GM18502 (cell line): ENCODE measurements around the gene RAMP2.
"Not testable (repeated sequence)": the region's sequence is repeated elsewhere in the genome, so short reads cannot be mapped to it uniquely, and the experiment has no call there.

Source experiments
- ATAC-seq: cut with Tn5 transposase; IDR thresholded peaks from one replicate; pipeline ENCODE4 v1.9.1; 2021; ENCODE audit warnings: mild to moderate bottlenecking; ENCODE audit not compliant: unreplicated experiment, poor library complexity

Gene RAMP2

GRCh38 chr17:42760652-42761581, at the start of gene RAMP2:
Gene RAMP2 (plus strand): TSS chr17:42761227. CDS start chr17:42761262, 35 bp downstream.
- ATAC-seq, result no peak

DNA sequence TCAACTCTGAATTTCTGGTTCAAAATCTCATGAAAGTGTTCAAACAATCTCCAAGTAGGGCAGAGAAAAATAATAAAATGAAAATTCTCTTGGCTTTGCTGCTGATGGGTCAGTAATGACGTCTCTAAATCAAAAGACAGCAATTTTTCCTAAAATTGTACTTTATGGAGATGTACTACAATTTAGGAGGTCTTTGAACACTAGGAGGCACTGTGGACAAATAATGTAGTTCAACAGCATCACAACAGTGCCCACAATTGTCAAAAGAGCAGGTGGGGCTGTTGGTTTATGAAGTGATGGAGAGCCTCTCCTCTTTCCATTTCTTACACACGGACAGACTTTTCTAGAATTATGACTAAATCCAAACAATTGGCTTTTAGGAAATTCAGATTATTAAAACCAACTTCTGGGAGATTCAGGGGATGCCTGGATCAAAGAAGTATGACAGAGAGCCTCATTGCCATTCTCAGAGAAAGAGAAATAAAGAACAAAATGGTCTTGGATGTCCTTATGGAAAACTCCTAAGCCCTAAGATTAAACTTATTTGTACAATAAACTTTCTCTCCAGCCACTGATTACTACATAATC, 39.9 kb upstream of the RAMP2 start:
- ATAC-seq, result no peak

DNA sequence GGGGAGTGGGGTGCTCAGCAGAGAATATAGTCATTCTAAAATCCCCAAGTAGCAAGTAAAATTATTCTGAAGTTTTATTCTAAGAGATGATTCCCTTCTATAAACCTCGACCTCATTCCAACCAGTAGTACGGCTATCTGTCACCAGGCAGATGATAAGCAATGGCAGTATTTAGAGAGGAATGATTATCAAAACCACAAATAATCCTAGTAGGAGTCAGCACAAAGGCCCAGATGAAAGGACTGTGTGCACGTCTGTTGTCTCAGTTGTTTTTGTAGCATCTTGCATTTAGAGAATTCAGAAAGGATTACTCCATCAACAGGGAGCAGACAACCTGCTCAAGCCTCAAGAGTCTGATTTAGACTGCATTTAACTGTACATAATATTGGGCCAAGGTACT, 37.4 kb upstream of the RAMP2 start:
- ATAC-seq, result no peak

DNA sequence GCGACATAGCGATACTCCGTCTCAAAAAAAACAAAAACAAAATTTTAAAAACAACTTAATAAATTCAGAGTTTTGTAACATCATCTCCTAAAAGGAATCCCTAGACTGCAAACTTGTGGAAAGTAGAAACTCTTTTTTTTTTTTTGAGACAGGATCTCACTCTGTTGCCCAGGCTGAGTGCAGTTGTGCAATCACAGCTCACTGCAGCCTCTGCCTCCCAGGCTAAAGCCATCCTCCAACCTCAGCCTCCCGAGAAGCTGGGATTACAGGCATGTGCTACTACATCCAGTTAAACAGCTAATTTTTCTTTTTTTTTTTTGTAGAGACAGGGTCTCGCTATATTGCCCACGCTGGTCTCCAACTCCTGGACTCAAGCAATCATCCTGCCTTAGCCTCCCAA, 35.9 kb upstream of the RAMP2 start:
- no peak for ATAC-seq

- ATAC-seq, result no peak
These were observed 20.3 kb upstream of the RAMP2 start for GRCh38 chr17:42740699-42741098.

DNA sequence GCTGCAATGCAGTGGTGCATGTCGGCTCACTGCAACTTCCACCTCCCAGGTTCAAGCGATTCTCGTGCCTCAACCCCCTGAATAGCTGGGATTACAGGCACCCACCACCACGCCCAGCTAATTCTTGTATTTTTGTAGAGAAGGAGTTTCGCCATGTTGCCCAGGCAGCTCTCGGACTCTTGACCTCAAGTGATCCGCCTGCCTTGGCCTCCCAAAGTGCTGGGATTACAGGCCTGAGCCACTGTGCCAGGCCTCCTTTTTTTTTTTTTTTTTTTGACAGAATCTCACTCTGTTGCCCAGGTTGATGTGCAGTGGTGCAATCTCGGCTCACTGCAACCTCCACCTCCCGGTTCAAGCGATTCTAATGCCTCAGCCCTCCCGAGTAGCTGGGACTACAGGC, 18.1 kb upstream of the RAMP2 start:
- ATAC-seq, result not testable (repeated sequence)

DNA sequence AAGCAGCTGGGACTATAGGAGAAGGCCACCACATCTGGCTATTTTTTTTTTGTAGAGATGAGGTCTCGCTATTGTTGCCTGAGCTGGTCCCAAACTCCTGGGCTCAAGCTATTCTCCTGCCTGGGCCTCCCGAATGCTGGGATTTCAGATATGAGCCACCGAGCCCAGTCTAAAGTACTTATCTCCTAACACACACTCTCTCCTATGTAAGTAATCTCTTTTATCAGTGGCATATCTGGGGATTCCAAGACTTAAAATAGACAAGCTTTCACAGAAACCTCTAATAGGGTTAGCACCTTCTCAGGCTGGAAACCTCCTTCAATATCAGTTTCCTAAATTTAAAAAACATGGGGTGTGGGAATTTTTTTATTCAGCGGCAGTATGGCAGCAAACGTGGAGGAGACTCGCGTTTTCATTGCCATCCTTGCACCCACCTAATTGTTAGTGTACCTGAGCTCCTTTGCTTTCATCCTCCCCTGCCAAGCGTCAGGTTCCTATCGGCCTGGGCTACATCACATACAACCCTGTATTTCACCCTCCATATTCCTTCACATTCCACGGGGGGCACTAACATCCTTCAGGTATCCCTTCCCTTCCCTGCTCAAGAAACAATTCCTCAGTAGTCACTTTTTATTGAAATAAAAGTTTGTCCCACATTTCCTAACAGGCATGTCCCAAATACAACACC, 17.3 kb upstream of the RAMP2 start:
- ATAC-seq, result no peak

DNA sequence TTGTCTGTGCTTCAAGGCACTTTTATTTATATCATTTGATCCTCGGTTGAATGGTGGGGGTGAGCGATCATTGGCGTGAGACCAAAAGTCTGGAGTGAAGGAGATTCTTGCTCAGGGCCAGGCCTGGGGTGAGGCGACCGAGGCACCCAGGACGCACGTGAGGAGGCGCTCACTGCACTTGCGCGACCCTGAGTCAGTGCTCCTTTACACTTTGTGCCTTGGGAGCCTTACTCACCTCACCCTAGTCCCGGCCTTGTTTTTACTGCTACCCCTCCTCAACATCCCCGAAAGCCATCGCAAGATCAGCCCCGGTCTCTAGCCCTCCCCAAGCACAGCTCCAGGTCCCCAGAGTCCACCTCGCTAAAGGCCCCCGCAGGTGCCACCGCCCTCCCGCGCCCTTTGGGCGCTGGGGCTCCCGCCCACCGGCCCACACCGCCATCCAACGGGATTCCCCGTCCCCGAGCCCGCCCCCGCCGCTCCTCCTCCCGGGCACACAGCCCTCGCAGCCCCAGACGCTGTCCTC, 16.7 kb upstream of the RAMP2 start:
- peak; percentile 65 for ATAC-seq

DNA sequence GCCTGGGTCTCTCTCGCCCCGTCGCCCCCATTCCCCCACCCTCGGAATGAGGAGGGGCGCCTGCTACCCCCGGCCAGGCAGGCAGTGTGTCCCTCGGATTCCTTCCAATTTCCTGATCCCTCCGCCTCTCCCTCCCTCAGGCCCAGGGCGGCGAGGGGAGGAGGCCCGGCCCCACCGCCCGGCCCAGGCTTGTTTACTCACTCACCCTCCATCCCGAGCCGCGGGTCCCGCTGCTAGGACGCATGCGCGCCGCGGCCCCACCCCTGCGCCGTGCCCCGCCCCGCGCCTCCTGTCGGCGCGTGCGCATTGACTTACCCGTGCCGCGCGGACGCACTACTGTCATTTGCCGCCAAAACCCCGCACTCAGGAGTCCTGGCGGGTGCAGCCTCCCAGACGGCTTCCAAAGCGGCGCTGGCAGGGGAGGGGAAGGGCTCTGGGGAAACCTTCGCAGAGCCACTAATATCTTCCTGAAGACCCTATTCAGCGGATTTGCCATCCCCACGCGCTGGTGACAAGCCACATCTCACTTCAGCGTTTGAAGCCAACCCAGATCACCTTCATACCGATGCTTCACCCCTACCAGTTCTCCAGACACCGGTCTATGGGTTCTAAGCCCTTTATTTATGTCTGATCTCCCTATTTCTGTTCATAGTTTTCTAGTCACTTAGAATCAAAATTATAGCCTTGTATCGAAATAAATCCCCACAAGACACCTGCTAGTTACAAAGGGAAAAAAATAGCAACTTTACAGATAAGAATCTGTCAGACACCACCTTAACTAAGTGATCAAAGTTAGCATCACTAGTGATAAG, 16.0 kb upstream of the RAMP2 start, which contains the start of gene EZH1:
Gene EZH1 (minus strand): TSS at position 235 of the 812 bp plus-strand sequence. CDS start 16,099 bp downstream, outside the sequence.
- ATAC-seq, result peak; percentile 88

DNA sequence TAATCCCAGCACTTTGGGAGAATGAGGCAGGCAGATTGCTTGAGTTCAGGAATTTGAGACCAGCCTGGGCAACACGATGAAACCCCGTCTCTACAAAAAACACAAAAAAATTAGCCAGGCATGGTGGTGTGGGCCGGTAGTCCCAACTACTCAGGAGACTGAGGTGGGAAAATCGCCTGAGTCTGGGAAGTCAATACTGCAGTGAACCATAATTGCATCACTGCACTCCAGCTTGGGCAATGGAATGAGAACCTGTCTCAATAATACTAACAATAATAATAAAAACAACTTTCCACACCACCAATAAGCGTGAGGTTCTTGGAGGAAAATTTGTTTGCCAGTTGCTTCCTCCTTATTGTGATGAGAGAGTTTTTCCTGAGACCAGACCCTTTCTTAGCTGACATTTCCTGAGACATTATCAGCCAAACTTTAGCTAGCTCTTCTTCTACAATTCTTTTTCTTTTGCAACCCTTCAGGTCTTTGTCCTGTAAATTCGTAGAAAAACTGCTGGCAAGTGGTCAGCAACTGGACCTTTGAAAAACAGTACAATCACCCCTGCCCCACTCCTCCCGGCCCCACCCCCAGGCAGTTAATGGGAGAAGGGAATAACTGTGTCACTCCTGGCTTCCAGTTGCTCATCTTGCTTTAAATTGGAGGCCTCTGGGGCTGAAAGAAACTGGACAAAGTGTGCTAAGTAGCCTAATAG, 12.7 kb upstream of the RAMP2 start:
- no peak for ATAC-seq

DNA sequence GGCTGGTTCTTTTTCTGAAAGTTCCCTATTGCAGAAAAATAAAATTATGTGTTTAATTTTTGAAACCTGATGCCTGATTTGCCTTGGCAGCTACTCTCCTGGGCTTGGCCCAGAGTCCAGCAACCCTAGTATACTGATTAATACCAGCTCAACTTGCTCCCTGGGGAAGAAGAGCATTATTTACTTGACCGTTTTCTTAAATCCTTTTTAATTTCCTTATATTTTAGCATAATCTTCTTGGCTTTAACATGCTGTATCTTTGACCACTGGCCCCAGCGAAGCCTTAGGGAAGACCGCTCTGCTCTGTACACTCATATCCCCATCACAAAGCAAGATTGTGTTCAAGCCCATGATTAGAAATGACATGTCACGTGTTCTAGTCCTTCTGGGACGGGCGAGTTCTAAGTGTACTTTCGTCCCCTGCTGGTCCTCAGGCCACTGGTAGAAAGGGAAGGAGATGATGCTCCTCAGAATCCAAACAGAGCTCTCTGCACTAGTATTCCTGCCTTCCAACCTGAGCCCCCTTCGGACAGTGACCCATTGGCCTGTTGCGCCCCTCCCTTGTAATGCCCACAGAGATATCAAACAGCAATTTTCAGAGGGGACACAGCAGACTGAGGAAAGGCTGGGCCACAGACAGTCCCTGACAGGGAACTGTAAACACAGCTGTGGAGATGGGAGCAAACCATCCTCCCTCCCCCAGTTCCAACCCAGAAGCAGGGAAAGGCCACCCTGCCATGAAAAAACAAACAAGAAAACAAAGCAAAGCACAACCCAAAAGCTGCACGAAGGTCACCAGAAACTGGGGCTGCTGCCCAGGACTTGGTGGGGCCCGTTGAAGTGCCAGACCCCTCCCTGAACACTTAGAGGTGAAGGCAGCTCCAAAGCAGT, 11.9 kb upstream of the RAMP2 start:
- ATAC-seq, result no peak

- no peak for ATAC-seq
These were observed 10.2 kb upstream of the RAMP2 start for GRCh38 chr17:42750739-42751344.

DNA sequence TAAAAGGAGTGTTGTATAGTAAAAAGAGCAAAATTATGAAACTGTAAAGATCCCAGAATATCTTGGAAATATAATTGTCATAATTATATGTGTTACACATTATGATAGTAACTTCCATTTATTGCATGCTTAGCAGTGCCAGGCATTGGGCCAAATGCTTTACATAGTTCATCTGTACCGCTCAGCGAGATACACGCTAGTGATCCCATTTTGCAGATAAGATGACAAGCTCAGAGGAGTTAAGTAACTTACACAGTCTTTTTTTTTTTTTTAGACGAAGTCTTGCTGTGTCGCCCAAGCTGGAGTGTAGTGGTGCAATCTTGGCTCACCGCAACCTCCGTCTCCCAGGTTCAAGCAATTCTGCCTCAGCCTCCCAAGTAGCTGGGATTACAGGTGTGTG, 9.4 kb upstream of the RAMP2 start:
- no peak for ATAC-seq

GRCh38 chr17:42754782-42755181, 6.2 kb upstream of the RAMP2 start:
- ATAC-seq, result no peak

DNA sequence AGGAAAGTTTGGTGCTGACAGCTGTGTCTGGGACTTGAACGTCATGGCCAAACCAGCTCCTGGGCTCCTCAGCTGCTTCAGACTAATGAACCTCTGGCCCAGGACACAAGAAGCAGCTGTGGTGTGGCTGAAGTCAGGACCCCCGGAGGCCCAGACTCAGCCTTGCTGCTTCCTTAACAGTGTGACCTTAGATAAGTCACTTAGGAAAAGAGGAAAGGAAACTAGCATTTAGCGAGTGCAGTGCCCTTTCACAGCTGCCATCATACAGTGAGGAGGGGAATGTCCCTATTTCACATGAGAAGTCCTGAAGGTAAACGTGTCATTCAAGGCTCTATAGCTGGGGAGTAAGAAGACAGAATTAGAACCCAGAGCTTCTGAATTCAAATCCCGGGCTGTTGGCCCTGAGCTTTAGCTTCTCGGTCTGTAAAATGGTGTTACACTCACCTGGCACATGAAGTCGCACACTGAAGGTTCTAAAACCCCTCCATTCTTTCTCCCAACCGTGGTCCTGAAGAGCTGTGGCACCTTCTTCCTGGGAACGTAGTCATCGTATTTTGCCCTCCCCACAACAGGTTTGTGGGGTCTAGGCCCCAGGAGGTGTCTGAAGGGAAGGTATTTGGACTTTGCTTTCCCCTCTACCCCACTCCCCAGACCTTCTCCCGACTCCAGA, 910 bp upstream of the RAMP2 start:
- no peak for ATAC-seq

- no peak for ATAC-seq
These were observed 611 bp downstream of the RAMP2 start for GRCh38 chr17:42761638-42762037.

- ATAC-seq, result no peak
These were observed 5.1 kb downstream of the RAMP2 start for GRCh38 chr17:42766124-42766523.
